Measurements from ENCODE around the gene CDKAL1. TPM values are rescaled to one million over a fixed set of nuclear protein-coding genes. Genes with fewer than 3 reads are reported as not detected.

CDKAL1 gene
- total RNA-seq, 1 experiment from 2014 or later: 16.1 TPM

GRCh38 chr6:20661721-20662120 lies 127.5 kb downstream of the CDKAL1 start:
- no peak for DNase-seq
- Histone ChIP-seq H3K9me3 (ENCODE audit: insufficient read depth, low read depth) (no peaks in the 10 kb centered on the region), H3F3A (ENCODE audit: insufficient read depth, low read depth) (no peaks in the 10 kb centered on the region), H4K20me1 (ENCODE audit: insufficient read depth) (no peaks in the 10 kb centered on the region), H3K9me2 (ENCODE audit: insufficient read depth) (no peaks in the 10 kb centered on the region; the same call in 1 of the 2 replicates), H3K27me3 (ENCODE audit: insufficient read depth, low read depth) (no peaks in the 10 kb centered on the region), H3K79me2 (ENCODE audit: low read depth) (peaks cover 5% of the 10 kb centered on the region; the same call in 1 of the 2 replicates), H3K4me1 (replicated peaks; ENCODE audit: insufficient read depth) (peaks cover 14% of the 10 kb centered on the region), H3K27ac (no peak overlapping the region), H3K4me3 (no peak overlapping the region), H3K36me3 (ENCODE audit: low read depth) (no peaks in the 10 kb centered on the region), H2AFZ (no peak overlapping the region), H3K4me2 (no peak overlapping the region)
- ChIA-PET CTCF (no interaction called here), POLR2A (ENCODE audit: unreplicated experiment) (no interaction called here)
- no TSS peak for BruUV-seq (replicated peaks)
- TF ChIP-seq EZH2 (IDR thresholded peaks at IDR 0.05; ENCODE audit: low read depth) (no peak), CTCF (conservative IDR thresholded peaks at IDR 0.05) (no peak)
- intact Hi-C loops (cut with micrococcal nuclease; ENCODE audit: unreplicated experiment): no loop called here

- Histone ChIP-seq H3K9me3 (ENCODE audit: insufficient read depth, low read depth) (no peaks in the 10 kb centered on the region), H3K36me3 (ENCODE audit: low read depth) (no peaks in the 10 kb centered on the region), H3F3A (ENCODE audit: insufficient read depth, low read depth) (no peaks in the 10 kb centered on the region), H4K20me1 (ENCODE audit: insufficient read depth) (no peaks in the 10 kb centered on the region), H3K4me2 (no peak overlapping the region), H3K9me2 (ENCODE audit: insufficient read depth) (no peaks in the 10 kb centered on the region), H2AFZ (no peak overlapping the region), H3K79me2 (ENCODE audit: low read depth) (peaks cover 5% of the 10 kb centered on the region; the same call in 1 of the 2 replicates), H3K4me3 (no peak overlapping the region), H3K4me1 (replicated peaks; ENCODE audit: insufficient read depth) (peaks cover 14% of the 10 kb centered on the region), H3K27ac (no peak overlapping the region), H3K27me3 (ENCODE audit: insufficient read depth, low read depth) (no peaks in the 10 kb centered on the region)
- BruUV-seq (replicated peaks): no TSS peak
- intact Hi-C loops (cut with micrococcal nuclease; ENCODE audit: unreplicated experiment): no loop called here
- DNase-seq: no peak
- CTCF ChIA-PET: no interaction called here
- TF ChIP-seq CTCF (conservative IDR thresholded peaks at IDR 0.05): no peak
- POLR2A ChIA-PET (ENCODE audit: unreplicated experiment): no interaction called here
Measured at GRCh38 chr6:20664250-20664649, 130.0 kb downstream of the CDKAL1 start.

- ChIA-PET POLR2A (ENCODE audit: unreplicated experiment) (no interaction called here), CTCF (no interaction called here)
- no TSS peak for BruUV-seq (replicated peaks)
Measured at GRCh38 chr6:20665290-20665689, 131.0 kb downstream of the CDKAL1 start.

More at GRCh38 chr6:20665290-20665689, 131.0 kb downstream of the CDKAL1 start:
- no peak for DNase-seq
- no peaks in the 10 kb centered on the region for H3K9me2 ChIP-seq (ENCODE audit: insufficient read depth)
- peaks cover 5% of the 10 kb centered on the region; the same call in 1 of the 2 replicates for H3K79me2 ChIP-seq (ENCODE audit: low read depth)
- intact Hi-C loops (cut with micrococcal nuclease; ENCODE audit: unreplicated experiment): no loop called here
- TF ChIP-seq EZH2 (IDR thresholded peaks at IDR 0.05; ENCODE audit: low read depth): no peak
- no peak for TF ChIP-seq CTCF (conservative IDR thresholded peaks at IDR 0.05)
- no peaks in the 10 kb centered on the region for H4K20me1 ChIP-seq (ENCODE audit: insufficient read depth)
- no peaks in the 10 kb centered on the region for H3F3A ChIP-seq (ENCODE audit: insufficient read depth, low read depth)
- no peaks in the 10 kb centered on the region for H3K27me3 ChIP-seq (ENCODE audit: insufficient read depth, low read depth)
- H3K36me3 ChIP-seq (ENCODE audit: low read depth): no peaks in the 10 kb centered on the region
- no peak overlapping the region for H2AFZ ChIP-seq
- no peak overlapping the region for H3K4me2 ChIP-seq
- H3K4me3 ChIP-seq: no peak overlapping the region
- H3K27ac ChIP-seq: no peak overlapping the region
- no peaks in the 10 kb centered on the region for H3K9me3 ChIP-seq (ENCODE audit: insufficient read depth, low read depth)
- H3K4me1 ChIP-seq (replicated peaks; ENCODE audit: insufficient read depth): peaks cover 9% of the 10 kb centered on the region
